Brain microvascular endothelial cell (primary cell): Measurements from ENCODE around the gene ZNF284.

Source experiments
- DNase-seq: peaks from one replicate; pipeline ENCODE4 v3.0.0-alpha.2; 2020
- H3K27ac ChIP-seq: fragments of 250-450 bp; sonication (Bioruptor Pico); 2 replicates; pipeline ENCODE4 v1.5.1; 2020; ENCODE audit warnings: mild to moderate bottlenecking, moderate library complexity
- H3K27me3 ChIP-seq: fragments of 250-450 bp; sonication (Bioruptor Pico); replicated peaks from 2 replicates; pipeline ENCODE4 v1.5.1; 2020; ENCODE audit warnings: mild to moderate bottlenecking
- H3K36me3 ChIP-seq: fragments of 250-450 bp; sonication (Bioruptor Pico); replicated peaks from 2 replicates; pipeline ENCODE4 v1.5.1; 2020; ENCODE audit warnings: mild to moderate bottlenecking
- H3K4me3 ChIP-seq: 2 replicates; pipeline ENCODE4 v1.5.1; 2011; ENCODE audit warnings: low read depth, mild to moderate bottlenecking, control low read depth, low read length, moderate library complexity
- CTCF ChIP-seq: IDR thresholded peaks from 2 replicates; pipeline ENCODE4 v1.5.1; 2011; ENCODE audit warnings: low read depth, mild to moderate bottlenecking, moderate library complexity, low read length, control low read depth, inconsistent platforms; ENCODE audit errors: missing control alignments
- in situ Hi-C: cut with HindIII; loops from 2 replicates; pipeline ENCODE4 v1.10.0; 2017; ENCODE audit warnings: low sequenced_read_pairs, low pct_ligation_motif_present

The ZNF284 gene

DNA sequence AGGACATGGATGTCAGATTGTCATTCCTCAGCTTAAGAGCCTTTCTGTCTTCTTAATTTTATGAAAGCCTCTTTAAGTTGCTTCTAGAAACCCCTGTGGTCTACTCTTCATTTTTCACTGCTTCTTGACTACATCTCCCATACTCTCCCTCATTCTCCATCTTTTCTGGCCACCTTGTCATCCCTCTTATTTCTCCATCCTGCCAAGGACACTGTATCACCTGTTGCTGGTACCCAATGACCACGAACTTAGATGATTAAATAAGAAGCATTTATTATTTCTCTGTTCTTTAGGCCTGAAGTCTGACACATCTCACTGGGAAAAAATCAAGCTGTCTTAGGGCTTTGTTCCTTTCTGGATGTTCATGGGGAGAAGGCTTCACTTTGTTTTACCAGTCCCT is 10.9 kb upstream of the ZNF284 start:
- in situ Hi-C loops: no loop called here
- no peaks in the 10 kb centered on the region for H3K27me3 ChIP-seq
- H3K4me3 ChIP-seq: no peak overlapping the region
- peaks cover 45% of the 10 kb centered on the region for H3K36me3 ChIP-seq
- TF ChIP-seq CTCF: no peak
- DNase-seq: no peak
- no peak overlapping the region for H3K27ac ChIP-seq

GRCh38 chr19:44066305-44066704 is 5.7 kb upstream of the ZNF284 start:
- H3K36me3 ChIP-seq: peaks cover 44% of the 10 kb centered on the region
- in situ Hi-C loops: no loop called here
- H3K27ac ChIP-seq: no peak overlapping the region
- TF ChIP-seq CTCF: no peak
- no peak overlapping the region for H3K4me3 ChIP-seq
- no peak for DNase-seq
- H3K27me3 ChIP-seq: no peaks in the 10 kb centered on the region

- TF ChIP-seq CTCF: no peak
- DNase-seq: no peak
- peaks cover 25% of the 10 kb centered on the region for H3K36me3 ChIP-seq
- in situ Hi-C loops: no loop called here
- H3K27me3 ChIP-seq: no peaks in the 10 kb centered on the region
- H3K4me3 ChIP-seq: no peak overlapping the region
- no peak overlapping the region for H3K27ac ChIP-seq
These were observed 2.5 kb upstream of the ZNF284 start for GRCh38 chr19:44069415-44069814.

DNA sequence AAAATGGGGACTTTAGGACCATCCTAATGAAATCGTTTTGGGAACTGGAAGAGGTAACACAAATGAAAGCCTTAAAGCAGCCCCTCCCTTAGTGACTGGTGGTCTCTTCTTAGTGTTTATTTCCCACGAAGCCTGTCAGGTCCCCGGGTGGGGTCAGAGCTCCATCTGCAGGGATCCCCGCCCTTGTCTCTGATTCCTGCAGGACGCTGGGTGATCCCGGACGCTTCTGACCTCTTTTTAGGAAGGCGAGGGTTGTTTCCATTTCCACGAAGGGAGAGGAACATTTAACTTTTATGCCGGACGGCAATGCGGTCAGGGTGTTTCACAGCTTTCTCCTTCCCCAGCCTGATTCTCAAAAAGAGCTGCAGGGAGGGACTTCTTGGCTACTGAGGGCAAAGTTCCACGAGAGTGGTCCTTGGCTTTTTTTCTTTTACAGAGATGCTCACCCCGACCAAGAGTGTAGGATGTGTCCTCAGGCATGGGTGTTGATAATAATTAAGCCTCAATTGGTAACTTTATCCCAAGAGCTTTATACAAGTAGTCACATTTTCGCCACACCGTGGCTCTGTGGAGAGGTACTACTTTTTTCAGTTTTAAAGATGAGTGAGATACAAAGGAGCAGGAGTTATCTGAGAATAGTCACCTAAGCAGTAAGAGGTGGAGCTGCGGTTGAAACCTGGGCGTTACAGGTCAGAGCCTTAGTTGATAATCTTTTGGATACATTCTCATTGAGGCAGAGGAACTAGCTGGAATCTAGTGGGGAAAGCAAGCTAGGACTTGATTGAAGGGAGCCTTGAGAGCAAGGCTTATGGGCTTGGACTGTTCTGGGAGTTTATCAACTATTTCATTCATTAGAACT is 813 bp downstream of the ZNF284 start:
- H3K36me3 ChIP-seq: no peaks in the 10 kb centered on the region
- no peak overlapping the region for H3K27ac ChIP-seq
- TF ChIP-seq CTCF: no peak
- in situ Hi-C loops: no loop called here
- H3K4me3 ChIP-seq: peak overlapping the region; percentile 81
- DNase-seq: no peak
- no peaks in the 10 kb centered on the region for H3K27me3 ChIP-seq

DNA sequence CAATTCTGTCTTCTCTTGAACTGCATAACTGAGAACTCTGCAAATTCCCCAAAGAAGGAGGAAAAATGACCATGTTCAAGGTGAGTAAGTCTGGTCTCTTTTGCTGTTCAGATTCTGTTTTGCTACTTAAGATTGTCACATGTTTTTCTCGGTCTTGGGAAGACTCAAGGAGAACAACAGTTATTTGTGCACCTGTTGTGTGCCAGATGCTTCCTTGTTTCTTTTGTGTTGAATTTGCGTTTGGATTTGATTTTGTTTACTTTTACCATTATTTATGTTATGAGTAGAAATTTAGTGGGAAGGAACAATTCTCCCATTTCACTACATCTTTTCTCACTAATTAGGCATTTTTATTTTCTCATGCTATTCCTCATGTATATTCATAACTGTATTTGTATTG is 4.4 kb downstream of the ZNF284 start:
- in situ Hi-C loops: no loop called here
- H3K4me3 ChIP-seq: no peak overlapping the region
- no peak for TF ChIP-seq CTCF
- no peaks in the 10 kb centered on the region for H3K36me3 ChIP-seq
- no peaks in the 10 kb centered on the region for H3K27me3 ChIP-seq
- no peak overlapping the region for H3K27ac ChIP-seq
- DNase-seq: no peak

- DNase-seq: no peak
- in situ Hi-C loops: no loop called here
- H3K36me3 ChIP-seq: peaks cover 3% of the 10 kb centered on the region
- H3K4me3 ChIP-seq: no peak overlapping the region
- no peaks in the 10 kb centered on the region for H3K27me3 ChIP-seq
- TF ChIP-seq CTCF: no peak
- no peak overlapping the region for H3K27ac ChIP-seq
These were observed 20.1 kb downstream of the ZNF284 start for GRCh38 chr19:44092108-44092507.
